HL-60/S4 (cell line): ENCODE measurements around the gene BBS1.

ENCODE experiments used
- in situ Hi-C: fragments of 300-500 bp; cut with MboI; formaldehyde crosslinking; loops from 2 replicates; pipeline ENCODE4 v1.14.3; 2022; ENCODE audit warnings: low sequenced_read_pairs

BBS1 gene

GRCh38 chr11:66476841-66477251 lies 33.6 kb upstream of the BBS1 start:
- in situ Hi-C loops = no loop called here

GRCh38 chr11:66477263-66478201 lies 32.9 kb upstream of the BBS1 start:
- in situ Hi-C loops = no loop called here

GRCh38 chr11:66478729-66479393 lies 31.6 kb upstream of the BBS1 start:
- in situ Hi-C loops = no loop called here

- in situ Hi-C loops = no loop called here
Measured at GRCh38 chr11:66479394-66480116, 30.9 kb upstream of the BBS1 start.

- in situ Hi-C loops = no loop called here
Measured at GRCh38 chr11:66480117-66480938, 30.1 kb upstream of the BBS1 start, which contains the start of gene DPP3. Gene DPP3, plus strand, starts transcription at chr11:66480434. Its CDS starts 1,767 bp downstream, at chr11:66482201.

- in situ Hi-C loops = no loop called here
Measured at GRCh38 chr11:66484806-66485380, 25.5 kb upstream of the BBS1 start.

- in situ Hi-C loops = no loop called here
Measured at GRCh38 chr11:66488957-66489356, 21.5 kb upstream of the BBS1 start.

- in situ Hi-C loops = no loop called here
Measured at GRCh38 chr11:66489636-66490035, 20.8 kb upstream of the BBS1 start.

GRCh38 chr11:66491315-66491935 lies 19.0 kb upstream of the BBS1 start:
- in situ Hi-C loops = no loop called here

GRCh38 chr11:66492161-66492865 lies 18.1 kb upstream of the BBS1 start:
- in situ Hi-C loops = no loop called here

GRCh38 chr11:66493130-66493529 lies 17.3 kb upstream of the BBS1 start:
- in situ Hi-C loops = no loop called here

GRCh38 chr11:66494458-66494857 lies 16.0 kb upstream of the BBS1 start:
- in situ Hi-C loops = no loop called here

- in situ Hi-C loops = no loop called here
Measured at GRCh38 chr11:66494935-66495334, 15.5 kb upstream of the BBS1 start.

GRCh38 chr11:66495401-66495854 lies 15.0 kb upstream of the BBS1 start:
- in situ Hi-C loops = no loop called here

- in situ Hi-C loops = no loop called here
Measured at GRCh38 chr11:66497206-66497605, 13.2 kb upstream of the BBS1 start.

- in situ Hi-C loops = no loop called here
Measured at GRCh38 chr11:66498506-66498905, 11.9 kb upstream of the BBS1 start.

- in situ Hi-C loops = no loop called here
Measured at GRCh38 chr11:66505276-66505816, 5.1 kb upstream of the BBS1 start.

GRCh38 chr11:66509131-66509561 lies 1.3 kb upstream of the BBS1 start:
- in situ Hi-C loops = no loop called here

- in situ Hi-C loops = no loop called here
Measured at GRCh38 chr11:66510990-66511339, 530 bp downstream of the BBS1 start.
